HG02759 (cell line): ENCODE data around the gene IL24.
"Not testable (repeated sequence)": the region's sequence is repeated elsewhere in the genome, so short reads cannot be mapped to it uniquely, and the experiment has no call there.

Experiments used
- ATAC-seq: cut with Tn5 transposase; IDR thresholded peaks from one replicate; pipeline ENCODE4 v1.9.1; 2021; ENCODE audit warnings: mild to moderate bottlenecking, moderate library complexity; ENCODE audit not compliant: unreplicated experiment

The IL24 gene

GRCh38 chr1:206923961-206924557, 26.8 kb downstream of the IL24 start:
- not testable (repeated sequence) for ATAC-seq

GRCh38 chr1:206924592-206925105, 27.4 kb downstream of the IL24 start:
- ATAC-seq: peak; percentile 21

- peak; percentile 59 for ATAC-seq
These were observed 28.0 kb downstream of the IL24 start for GRCh38 chr1:206925106-206925736.

- ATAC-seq: no peak
These were observed 29.0 kb downstream of the IL24 start for GRCh38 chr1:206926286-206926685.

- no peak for ATAC-seq
These were observed 32.3 kb downstream of the IL24 start for GRCh38 chr1:206929524-206929923.

GRCh38 chr1:206930210-206930798, 33.1 kb downstream of the IL24 start:
- ATAC-seq: peak; percentile 77

- ATAC-seq: no peak
These were observed 34.5 kb downstream of the IL24 start for GRCh38 chr1:206931709-206932108.

- ATAC-seq: no peak
These were observed 34.9 kb downstream of the IL24 start for GRCh38 chr1:206932177-206932576.

- no peak for ATAC-seq
These were observed 36.2 kb downstream of the IL24 start for GRCh38 chr1:206933333-206933945.

- no peak for ATAC-seq
These were observed 38.3 kb downstream of the IL24 start for GRCh38 chr1:206935491-206936067.

- no peak for ATAC-seq
These were observed 40.2 kb downstream of the IL24 start for GRCh38 chr1:206937425-206937824.

GRCh38 chr1:206939131-206939530, 41.9 kb downstream of the IL24 start:
- no peak for ATAC-seq

- no peak for ATAC-seq
These were observed 42.8 kb downstream of the IL24 start for GRCh38 chr1:206939841-206940587.

- no peak for ATAC-seq
These were observed 43.3 kb downstream of the IL24 start for GRCh38 chr1:206940588-206940936.

GRCh38 chr1:206941766-206942418, 44.6 kb downstream of the IL24 start:
- ATAC-seq: no peak

GRCh38 chr1:206944703-206945102, 47.5 kb downstream of the IL24 start:
- no peak for ATAC-seq

GRCh38 chr1:206945779-206946178, 48.5 kb downstream of the IL24 start:
- ATAC-seq: no peak

GRCh38 chr1:206946261-206946660, 49.0 kb downstream of the IL24 start, which contains the start of gene PIGR:
PIGR (minus strand) TSS chr1:206946466; CDS start chr1:206940531, 5,935 bp downstream.
- no peak for ATAC-seq

- no peak for ATAC-seq
These were observed 50.0 kb downstream of the IL24 start for GRCh38 chr1:206947255-206947654.

- ATAC-seq: no peak
These were observed 52.0 kb downstream of the IL24 start for GRCh38 chr1:206949208-206949607.
